Ishikawa (cell line): Measurements from ENCODE around the gene CLDN25.

ENCODE experiments used
- CEBPB ChIP-seq: IDR thresholded peaks from 2 replicates; pipeline ENCODE4 v1.6.1; 2012
- CREB1 ChIP-seq: IDR thresholded peaks from 2 replicates; pipeline ENCODE4 v1.6.1; 2012; ENCODE audit warnings: low read depth
- EGR1 ChIP-seq: IDR thresholded peaks from 2 replicates; pipeline ENCODE4 v1.6.1; 2012
- EP300 ChIP-seq: IDR thresholded peaks from 2 replicates; pipeline ENCODE4 v1.6.1; 2012; ENCODE audit warnings: borderline replicate concordance
- FOXM1 ChIP-seq: IDR thresholded peaks from 2 replicates; pipeline ENCODE4 v1.6.1; 2012; ENCODE audit warnings: low read depth, borderline replicate concordance
- NFIC ChIP-seq: IDR thresholded peaks from 2 replicates; pipeline ENCODE4 v1.6.1; 2012
- RAD21 ChIP-seq: IDR thresholded peaks from 2 replicates; pipeline ENCODE4 v1.6.1; 2012; ENCODE audit warnings: low read depth
- TAF1 ChIP-seq: IDR thresholded peaks from 2 replicates; pipeline ENCODE4 v1.6.1; 2012; ENCODE audit warnings: low read depth, mild to moderate bottlenecking
- TCF12 ChIP-seq: IDR thresholded peaks from 2 replicates; pipeline ENCODE4 v1.6.1; 2012; ENCODE audit warnings: low read depth
- TEAD4 ChIP-seq: IDR thresholded peaks from 2 replicates; pipeline ENCODE4 v1.6.1; 2012
- YY1 ChIP-seq: IDR thresholded peaks from 2 replicates; pipeline ENCODE4 v1.6.1; 2012; ENCODE audit warnings: low read depth
- ZBTB7A ChIP-seq: IDR thresholded peaks from 2 replicates; pipeline ENCODE4 v1.6.1; 2012; ENCODE audit warnings: low read depth
- TF ChIP-seq, protein P1 (sequence below): IDR thresholded peaks from 2 replicates; pipeline ENCODE4 v1.6.1; 2012; ENCODE audit warnings: low read depth, mild to moderate bottlenecking
- TF ChIP-seq, protein P2 (sequence below): IDR thresholded peaks from 2 replicates; pipeline ENCODE4 v1.6.1; 2012
- TF ChIP-seq, protein P3 (sequence below): IDR thresholded peaks from 2 replicates; pipeline ENCODE4 v1.6.1; 2012

The CLDN25 gene

DNA sequence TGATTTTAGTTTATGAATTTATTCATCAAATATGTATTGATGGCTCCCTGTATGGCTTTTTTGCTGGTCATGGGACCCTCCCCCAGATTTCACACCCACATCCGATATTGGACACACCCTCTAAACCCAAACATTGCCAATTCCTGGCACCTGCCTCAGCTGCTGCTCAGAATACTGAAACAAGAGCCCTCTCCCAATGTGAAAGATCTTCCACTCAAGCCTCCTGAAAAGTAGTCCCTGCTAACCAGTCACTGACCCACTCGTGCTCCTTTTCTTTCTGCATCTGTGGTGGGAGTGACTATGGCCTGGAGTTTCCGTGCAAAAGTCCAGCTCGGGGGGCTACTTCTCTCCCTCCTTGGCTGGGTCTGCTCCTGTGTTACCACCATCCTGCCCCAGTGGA, at the start of gene CLDN25:
TSS of gene CLDN25 (plus strand) at position 301 of the 400 bp plus-strand sequence. CDS start at position 301, 0 bp downstream.
- TF ChIP-seq RAD21 (no peak), CREB1 (no peak), FOXM1 (no peak), YY1 (no peak), TEAD4 (no peak), CEBPB (no peak)
- TF ChIP-seq, protein P1, sequence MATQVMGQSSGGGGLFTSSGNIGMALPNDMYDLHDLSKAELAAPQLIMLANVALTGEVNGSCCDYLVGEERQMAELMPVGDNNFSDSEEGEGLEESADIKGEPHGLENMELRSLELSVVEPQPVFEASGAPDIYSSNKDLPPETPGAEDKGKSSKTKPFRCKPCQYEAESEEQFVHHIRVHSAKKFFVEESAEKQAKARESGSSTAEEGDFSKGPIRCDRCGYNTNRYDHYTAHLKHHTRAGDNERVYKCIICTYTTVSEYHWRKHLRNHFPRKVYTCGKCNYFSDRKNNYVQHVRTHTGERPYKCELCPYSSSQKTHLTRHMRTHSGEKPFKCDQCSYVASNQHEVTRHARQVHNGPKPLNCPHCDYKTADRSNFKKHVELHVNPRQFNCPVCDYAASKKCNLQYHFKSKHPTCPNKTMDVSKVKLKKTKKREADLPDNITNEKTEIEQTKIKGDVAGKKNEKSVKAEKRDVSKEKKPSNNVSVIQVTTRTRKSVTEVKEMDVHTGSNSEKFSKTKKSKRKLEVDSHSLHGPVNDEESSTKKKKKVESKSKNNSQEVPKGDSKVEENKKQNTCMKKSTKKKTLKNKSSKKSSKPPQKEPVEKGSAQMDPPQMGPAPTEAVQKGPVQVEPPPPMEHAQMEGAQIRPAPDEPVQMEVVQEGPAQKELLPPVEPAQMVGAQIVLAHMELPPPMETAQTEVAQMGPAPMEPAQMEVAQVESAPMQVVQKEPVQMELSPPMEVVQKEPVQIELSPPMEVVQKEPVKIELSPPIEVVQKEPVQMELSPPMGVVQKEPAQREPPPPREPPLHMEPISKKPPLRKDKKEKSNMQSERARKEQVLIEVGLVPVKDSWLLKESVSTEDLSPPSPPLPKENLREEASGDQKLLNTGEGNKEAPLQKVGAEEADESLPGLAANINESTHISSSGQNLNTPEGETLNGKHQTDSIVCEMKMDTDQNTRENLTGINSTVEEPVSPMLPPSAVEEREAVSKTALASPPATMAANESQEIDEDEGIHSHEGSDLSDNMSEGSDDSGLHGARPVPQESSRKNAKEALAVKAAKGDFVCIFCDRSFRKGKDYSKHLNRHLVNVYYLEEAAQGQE: no peak

DNA sequence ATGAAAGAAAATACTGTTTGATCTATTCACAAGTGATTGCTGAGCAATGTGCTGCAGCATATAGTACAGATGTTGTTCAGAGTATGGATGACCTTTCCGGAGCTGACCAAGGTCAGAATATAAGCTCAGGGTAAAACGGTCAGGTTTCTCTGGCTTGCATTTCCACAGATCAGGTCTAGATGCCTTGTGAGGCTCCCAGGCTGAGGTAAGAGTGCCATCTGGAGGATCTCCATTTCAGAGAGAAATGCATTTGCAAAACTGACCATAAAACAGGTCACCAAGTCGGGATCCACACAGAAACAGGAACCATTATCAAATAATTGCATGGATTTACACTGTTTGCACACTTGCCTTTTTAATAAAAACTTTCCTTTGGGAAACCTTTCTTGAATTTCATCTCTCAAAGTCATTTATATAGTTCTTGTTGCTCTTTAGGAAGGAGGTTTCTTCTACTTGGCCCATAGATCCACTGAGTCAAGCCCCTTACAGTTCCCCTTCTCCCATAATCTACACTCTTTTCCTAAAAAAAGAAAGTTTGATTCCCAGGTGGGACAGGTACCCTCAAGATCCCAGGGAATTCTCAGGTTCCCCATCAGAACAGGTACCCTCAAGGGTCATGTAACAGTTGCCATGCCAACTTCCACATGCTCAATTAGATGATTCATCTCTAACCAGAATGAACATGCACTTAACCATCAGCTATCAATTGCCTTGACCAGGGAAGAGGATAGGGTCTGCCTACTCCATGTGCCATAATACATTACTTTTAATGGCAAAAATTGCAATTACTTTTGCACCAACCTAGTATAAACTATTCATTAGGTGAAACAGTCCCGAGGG, 48.5 kb upstream of the CLDN25 start:
- TF ChIP-seq, protein P2, sequence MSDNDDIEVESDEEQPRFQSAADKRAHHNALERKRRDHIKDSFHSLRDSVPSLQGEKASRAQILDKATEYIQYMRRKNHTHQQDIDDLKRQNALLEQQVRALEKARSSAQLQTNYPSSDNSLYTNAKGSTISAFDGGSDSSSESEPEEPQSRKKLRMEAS: no peak
- no peak for TF ChIP-seq TEAD4
- TF ChIP-seq RAD21: peak; percentile 71

DNA sequence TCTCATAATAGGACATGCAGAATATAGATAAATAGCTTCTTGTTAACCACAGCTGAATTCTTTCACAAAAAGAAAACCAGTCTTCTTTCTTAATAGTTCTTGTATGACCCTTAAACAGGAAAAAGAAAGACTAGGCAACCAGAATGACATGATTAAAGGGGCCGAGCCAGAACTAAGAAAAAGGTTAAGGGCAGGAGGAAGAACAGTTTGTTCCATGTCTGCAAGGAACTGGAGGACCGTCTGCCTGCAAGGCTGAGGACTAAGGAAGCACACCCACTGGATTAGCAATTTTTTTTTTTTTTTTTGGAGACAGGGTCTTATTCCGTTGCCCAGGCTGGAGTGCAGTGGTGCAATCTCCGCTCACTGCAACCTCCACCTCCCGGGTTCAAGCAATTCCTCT, 47.5 kb upstream of the CLDN25 start:
- TF ChIP-seq TAF1 (no peak), TEAD4 (no peak)
- TF ChIP-seq, protein P1: no peak
- TF ChIP-seq, protein P3, sequence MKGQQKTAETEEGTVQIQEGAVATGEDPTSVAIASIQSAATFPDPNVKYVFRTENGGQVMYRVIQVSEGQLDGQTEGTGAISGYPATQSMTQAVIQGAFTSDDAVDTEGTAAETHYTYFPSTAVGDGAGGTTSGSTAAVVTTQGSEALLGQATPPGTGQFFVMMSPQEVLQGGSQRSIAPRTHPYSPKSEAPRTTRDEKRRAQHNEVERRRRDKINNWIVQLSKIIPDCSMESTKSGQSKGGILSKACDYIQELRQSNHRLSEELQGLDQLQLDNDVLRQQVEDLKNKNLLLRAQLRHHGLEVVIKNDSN: no peak

DNA sequence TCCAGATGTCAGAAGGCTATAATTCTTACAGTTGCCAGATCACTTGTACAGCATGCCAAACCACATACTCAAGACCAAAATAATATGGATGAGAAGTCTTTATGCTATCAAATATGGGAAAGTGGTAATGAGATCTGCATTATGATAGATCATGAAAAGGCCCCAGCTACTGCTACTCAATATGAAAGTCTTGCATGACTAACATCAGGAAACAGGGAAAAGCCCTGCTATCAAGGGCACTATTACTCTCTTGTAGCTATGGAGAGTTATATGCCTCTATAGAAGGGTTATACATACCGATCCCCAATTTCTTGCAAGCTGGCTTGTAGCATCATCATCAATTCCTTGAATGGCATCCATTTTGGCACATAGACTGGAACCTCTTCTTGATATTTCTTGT, 43.3 kb upstream of the CLDN25 start:
- TF ChIP-seq YY1 (no peak), TCF12 (no peak), FOXM1 (no peak), RAD21 (no peak), NFIC (no peak), CEBPB (no peak), CREB1 (no peak), TAF1 (no peak), ZBTB7A (no peak)
- TF ChIP-seq, protein P3: no peak
- TF ChIP-seq, protein P1: no peak

DNA sequence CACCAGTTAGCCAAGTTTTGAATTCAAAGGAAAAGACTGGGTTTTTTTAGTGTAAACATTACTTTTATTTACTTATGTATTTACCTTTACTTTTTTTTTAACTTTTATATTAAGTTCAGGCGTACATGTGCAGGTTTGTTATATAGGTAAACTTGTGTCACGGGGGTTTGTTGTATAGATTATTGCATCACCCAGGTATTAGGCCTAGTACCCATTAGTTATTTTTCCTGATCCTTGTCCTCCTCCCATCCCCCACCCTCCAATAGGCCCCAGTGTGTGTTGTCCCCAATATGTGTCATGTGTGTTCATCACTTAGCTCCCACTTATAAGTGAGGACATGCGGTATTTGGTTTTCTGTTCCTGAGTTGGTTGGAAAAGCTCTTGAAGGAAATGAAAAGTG, 26.7 kb upstream of the CLDN25 start:
- TF ChIP-seq ZBTB7A: no peak
- no peak for TF ChIP-seq TEAD4
- TF ChIP-seq TCF12: no peak
- no peak for TF ChIP-seq EP300
- TF ChIP-seq EGR1: no peak
- TF ChIP-seq RAD21: no peak
- no peak for TF ChIP-seq TAF1
- TF ChIP-seq, protein P2: no peak
